ENCODE data around the gene SNORC.

Gene SNORC

DNA sequence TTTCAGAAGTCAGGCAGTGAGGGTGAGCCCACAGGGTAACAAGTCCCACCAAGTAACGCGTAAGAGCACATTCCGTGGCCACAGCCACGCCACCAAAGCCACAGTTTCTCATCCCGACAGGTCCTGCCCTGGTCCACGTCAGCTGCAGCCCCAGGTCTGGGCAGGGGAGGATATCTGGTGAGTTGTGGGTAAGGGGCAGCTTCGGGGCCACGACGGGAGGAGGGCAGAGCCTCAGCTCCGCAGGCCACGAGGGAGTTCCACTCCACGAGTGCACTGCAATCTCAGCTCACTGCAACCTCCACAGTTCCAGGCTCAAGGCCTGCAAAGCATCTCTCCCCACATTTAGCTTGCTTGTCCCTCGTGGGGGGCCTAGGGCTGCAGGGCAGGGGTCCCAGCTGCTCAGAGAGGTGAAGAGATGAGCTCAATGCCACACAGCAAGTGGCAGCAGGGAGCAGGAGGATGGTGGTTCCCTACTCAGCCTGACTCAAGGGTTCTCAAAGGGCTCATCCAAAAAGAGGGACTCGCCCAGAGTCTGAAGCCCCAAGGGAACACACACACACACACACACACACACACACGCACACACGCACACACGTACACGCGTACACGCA is 12.5 kb downstream of the SNORC start:
- DNase-seq (ENCODE audit: low read depth) = no peak

DNA sequence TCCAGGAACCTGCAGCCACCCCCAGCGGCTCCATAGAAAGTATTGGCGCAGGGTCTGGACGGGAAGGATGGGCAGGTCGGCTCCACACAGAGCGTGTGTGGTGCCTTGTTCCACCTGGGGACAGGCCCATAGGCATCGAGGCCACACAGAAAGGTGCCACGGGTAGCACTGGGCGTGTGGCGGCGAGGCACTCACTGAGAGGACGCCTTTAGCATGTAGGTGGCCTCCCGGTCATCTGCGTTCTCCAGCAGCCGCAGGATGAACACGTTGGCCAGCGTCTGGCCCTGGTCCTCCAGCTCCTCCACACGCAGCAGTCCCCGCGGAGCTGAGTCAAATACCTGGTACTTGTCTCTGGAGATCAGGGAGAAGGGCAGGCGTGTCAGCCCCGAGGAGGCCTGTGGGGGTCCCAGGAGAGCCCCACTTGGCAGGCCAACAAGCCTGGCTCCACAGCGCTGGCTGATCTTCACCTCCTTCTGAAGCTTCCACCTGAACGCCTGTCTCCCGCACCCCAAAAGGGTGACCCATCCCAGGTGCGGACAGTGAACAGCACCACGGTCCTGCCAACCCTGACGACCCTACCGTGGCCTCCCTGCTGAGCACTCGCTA is 13.2 kb downstream of the SNORC start:
- no peak for DNase-seq (ENCODE audit: low read depth)

DNA sequence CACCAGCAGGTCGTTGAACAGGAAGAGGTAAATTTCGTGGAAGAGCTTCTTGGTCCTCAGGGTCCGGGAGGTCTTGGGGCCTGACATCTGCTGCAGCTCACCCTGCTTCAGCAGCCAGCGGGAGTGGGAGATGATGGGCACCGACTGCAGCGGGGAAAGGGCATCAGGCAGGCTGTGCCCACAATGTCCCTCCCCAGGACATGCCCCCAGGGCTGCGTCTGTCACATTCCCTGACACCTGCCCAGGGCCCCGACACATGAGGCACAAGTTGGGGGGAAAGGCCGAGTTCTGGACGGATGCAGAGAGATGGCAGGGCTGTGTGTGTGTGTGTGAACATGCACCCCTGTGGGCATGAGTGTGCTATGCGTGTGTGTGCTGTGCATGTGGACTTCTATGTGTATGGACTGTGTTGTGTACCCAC is 13.9 kb downstream of the SNORC start:
- no peak for DNase-seq (ENCODE audit: low read depth)

DNA sequence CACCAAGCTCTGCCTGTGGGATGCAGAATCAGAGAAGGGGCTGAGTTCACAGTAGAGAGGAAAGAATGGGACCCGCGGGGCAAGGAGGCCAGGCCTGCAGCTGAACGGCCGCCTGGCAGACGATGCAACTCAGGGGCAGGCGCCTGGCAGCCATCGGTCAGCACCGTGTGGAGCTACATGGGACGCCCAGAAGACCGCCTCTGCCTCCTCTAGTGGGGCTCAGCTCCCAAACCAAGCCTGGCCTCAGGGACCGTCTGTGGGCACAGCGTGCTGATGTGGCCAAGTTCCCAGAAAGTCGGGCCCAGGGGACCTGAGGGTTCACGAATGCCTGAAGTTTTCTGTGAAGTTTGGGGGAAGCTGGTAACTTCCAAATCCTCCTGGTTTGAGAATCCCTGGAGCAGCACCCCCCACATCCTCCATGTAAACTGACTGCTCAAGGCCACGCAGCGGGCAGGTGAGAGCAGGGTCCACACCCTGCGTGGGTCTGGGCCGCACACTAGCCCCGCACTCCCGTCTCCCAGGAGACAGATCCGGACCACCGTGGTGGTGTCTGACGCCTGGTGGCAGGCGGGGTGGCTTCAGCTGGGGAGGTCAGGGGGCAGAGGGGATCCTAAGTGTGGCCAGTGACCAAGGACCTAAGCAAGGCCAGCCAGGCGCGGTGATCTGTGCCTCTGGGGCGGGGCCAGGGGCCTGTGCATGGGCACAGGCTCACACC is 14.6 kb downstream of the SNORC start:
- no peak for DNase-seq (ENCODE audit: low read depth)

DNA sequence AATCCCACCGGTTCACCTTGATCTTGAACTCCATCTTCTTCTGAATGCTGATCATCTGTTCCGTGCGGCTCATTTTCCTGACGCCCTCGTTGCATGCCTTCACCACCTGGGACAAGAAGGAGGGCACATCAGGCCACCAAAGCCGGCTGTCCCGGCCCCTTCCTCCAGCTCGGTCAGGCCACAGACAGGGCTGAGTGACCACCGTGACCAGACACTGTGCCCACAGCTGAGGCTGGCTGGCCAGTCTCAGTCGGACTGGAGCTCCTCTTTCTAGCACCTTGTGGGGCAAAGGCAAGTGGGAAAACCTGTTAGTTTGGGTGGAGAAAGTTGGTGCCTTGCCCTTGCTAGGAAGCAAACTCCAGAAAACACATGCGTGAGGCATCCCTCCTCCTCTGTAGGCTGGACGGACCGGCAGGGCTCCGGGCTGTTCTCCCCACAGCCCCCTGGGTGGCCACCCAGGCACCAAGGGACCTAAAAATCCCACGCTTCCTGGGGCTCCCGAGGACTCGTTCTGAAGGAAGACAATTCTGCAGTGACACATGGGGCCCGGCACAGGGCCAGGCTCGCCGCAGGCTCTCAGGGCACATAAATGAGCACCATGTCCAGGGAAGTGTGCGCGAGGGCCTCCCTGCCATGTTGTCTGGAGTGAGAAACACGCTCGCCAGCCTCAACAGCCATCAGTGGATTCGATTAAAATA is 15.3 kb downstream of the SNORC start:
- no peak for DNase-seq (ENCODE audit: low read depth)

DNA sequence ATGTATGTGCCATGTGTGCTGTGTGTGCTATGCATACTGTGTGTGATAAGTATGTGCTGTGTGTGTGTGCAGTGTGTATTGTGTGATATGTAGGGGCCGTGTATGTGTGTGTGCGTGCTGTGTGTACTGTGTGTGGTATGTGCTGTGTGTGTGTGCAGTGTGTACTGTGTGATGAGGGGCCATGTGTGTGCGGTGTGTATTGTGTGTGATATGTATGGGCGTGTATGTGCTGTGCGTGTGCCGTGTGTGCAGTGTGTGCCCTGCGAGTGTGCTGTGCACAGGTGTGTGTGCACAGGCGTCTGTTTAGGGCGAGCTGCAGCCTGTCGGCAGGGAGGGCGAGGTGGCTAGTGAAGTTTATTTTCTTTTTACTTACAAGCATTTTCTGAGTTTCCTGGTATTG is 16.1 kb downstream of the SNORC start:
- DNase-seq (ENCODE audit: low read depth) = no peak

DNA sequence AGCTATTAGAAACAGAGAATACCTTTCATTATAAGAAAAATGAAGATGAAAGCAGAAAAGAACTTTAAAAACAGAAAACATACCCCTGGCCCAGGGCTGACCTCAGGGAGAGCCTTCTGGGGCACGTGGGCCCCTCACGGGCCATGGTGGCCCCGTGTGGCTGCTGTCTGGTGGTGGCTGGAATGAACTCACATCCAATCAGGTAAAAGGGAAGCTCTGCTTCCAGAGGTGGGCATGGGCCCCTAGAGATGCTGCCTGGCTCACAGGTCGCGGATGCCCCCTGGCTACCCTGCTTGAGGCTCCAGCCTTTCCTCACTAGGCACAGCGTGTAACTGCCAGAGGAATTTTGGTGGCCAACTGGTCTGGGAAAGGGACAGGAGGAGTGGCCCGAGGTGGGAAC is 16.6 kb downstream of the SNORC start:
- no peak for DNase-seq (ENCODE audit: low read depth)

DNA sequence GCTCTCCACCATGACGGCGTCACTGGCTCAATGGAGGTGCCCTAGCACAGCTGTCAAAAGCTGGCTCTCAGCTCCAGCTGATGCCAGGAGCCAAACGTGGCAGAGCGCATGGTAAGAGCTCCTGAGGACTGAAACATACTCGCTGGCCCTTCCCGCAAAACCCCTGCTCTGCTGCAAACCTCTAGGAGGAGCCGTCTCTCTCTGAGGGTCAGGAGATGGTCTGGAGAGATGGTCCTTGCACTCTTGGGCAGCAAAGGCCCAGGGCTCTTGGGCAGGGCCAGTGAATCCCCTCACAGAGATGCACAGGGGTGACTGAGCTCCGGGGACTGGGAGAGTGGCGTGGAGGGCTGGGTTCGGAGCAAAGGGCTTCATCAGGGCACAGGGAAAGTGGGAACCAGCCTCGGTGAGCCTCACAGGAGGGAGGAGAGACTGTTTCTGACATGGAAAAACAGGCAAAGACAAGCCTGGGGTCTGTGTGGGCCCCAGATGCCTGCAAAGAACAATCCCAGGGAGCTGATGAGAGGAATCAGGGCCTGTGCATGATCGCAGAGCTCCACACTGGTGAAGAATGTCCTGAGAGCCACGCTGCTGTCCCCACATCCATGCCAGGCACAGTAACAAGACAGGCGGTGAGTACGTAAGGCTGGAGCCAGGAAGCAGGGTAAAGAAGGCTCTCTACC is 17.2 kb downstream of the SNORC start:
- DNase-seq (ENCODE audit: low read depth) = no peak

DNA sequence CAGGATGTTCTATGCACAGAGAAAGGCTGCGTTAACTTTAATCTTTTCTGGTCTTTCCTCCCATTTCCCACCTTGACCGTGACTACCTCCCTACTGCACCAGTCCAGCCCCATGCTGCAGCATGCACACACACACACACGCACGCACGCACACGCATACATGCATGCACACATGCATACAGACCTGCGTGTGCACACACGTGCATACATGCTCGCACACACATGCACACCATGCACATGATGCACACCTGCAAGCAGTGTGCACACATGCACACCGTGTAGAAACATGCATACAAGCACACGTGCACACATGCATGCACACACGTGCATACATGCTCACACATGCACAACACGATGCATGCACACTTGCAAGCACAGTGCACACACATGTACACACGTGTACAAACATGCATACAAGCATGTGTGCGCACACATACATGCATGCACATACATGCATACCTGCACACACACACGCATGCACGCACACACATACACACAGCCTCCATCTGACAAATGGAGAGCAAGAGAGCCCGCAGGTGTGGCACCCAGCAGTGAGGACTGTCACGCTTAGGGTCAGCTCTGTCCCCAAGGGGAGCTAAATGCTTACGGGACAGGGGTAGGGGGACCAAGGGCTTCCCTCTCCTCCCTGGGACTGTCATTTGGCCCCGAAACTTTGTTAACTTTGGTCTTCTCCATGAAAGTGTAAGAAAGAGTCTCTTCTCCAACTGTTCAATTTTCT is 18.2 kb downstream of the SNORC start:
- DNase-seq (ENCODE audit: low read depth) = no peak

DNA sequence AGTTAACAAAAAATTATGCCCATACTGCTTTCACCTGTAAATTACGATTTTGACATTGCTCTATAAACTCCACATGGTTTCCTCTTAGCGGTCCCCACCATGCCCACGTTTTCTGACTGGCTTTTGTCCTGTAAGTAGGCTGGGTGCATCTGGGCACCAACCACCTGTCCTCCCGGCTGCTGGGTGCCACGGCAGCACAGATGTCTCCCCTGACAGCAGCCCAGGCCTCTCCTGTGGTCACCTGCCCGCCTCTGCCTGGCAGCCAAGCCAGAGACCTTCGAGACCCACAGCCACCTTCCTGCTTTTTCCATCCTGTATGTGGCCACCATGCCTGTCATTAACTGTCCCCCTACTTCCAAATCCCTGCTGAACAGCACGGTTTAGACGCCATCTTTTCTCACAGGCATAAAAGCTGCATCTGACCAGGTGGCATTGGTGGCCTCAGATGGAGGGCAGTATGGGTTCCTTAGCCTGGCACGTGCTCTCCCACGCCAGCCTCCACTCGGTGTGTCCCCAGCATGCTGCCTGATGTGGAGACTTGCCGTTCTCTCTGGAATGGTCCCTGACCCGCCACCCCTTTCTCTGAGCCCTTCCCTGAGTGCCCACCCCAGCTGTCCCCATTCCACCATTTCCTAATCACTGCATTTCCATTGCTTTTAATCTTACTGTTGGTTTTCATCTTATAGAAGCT is 18.9 kb downstream of the SNORC start:
- no peak for DNase-seq (ENCODE audit: low read depth)

DNA sequence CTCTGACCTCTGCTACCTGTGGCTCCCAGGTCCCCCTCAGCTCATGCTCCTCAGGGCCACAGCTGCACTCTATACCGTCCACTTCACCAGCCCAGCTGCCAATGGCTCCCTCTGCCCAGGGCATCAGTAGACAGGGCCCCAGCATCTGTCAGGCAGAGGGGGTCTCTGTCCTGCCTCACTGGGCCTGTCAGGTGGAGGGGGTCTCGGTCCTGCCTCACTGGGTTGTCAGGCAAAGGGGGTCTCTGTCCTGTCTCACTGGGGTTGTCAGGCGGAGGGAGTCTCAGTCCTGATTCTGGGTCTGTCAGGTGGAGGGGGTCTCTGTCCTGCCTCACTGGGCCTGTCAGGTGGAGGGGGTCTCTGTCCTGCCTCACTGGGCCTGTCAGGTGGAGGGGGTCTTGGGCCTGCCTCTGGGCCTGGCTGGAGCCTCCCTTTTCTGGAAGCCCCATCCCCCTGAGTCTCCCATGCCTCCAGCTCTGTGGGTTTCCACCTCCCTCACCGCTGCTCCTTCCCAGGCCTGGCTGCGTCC is 19.9 kb downstream of the SNORC start:
- DNase-seq (ENCODE audit: low read depth) = no peak

DNA sequence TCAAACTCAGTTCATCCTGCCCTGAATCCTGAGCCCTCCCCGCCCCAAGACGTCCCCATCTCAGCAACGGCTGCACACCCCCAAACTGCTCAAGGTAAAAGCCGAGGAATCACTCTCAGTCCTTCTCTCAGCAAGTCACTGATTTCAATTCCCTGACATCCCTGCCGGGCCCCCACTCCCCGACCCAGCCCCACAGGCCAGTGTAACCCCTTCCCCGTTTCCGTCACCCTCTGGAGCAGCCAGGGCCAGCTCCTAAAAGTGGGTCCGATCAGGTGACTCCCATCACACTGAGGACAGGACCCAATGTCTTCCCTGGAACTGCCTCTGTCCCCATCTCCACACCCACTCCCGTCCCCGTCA is 20.5 kb downstream of the SNORC start:
- no peak for DNase-seq (ENCODE audit: low read depth)

DNA sequence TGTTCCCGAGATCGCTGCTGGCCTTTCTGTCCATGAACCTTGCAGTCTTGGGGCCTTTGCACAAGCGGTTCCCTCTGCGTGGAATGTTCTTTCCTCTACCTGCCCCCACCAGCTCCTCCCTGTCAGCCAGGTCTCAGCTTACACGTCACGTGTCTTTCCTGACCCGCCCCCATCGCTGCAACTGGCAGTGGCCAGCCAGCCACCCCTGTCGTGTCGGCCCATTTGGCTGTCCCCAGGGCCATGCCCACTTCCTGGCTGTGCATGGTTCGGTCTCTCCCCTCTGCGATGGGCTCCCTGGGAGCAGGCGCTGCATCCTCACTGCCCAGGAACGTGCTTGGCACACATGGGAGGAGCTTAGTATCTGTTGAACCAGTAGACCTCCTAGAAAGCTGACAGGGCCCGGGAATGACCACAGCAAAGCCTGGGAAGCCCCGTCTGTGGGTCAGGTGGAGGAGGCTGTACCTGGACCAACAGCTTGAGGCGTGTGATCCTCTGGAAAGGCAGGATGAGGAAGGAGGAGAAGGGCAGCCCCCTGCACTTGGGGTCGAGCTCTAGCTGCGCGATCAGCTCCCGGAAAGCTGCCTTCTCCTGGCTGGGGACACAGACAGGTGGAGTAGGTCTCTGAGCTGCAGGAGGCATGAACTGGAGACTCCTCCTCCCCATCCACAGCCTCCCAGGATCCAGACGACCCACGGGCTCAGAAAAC is 21.0 kb downstream of the SNORC start:
- no peak for DNase-seq (ENCODE audit: low read depth)

DNA sequence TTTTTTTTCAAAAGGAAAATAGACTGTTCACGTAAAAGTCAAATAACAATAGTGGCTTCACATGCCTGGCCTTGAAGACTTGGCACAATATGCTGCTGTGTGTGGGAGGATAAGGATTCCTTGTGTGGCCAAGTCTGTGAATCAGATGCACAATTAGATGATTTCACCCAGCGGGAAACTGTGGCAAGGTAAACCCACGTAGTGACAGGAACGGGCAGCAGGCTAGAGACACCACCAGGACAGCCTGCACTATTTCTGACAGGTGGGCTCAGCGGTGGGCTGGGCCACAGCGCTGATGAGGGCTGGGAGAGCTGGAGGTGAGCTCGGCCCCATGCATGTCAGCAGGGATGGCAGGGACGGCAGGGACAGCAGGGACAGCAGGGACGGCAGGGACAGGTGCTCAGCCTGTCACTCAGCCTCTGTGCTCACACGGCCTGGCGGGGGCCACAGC is 21.6 kb downstream of the SNORC start:
- no peak for DNase-seq (ENCODE audit: low read depth)

DNA sequence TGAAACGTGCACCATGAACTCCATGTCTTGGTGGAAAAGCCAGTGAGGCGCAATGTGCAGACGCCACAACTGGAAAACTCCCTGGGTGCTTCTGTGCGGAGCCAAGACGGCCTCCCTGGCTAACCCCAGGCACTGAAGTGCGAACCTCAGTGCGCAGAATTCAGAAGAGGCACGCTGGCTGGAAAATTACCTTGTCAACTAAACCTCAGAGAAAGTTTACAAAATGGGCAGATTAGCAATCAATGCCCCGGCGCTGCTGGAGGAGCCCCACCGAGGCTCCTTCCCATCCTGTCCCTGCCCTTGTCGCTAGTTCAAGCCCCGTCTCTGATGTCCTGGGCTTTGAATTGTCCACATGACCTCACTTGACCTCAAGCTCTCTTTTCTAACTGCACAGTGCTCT is 22.2 kb downstream of the SNORC start:
- DNase-seq (ENCODE audit: low read depth) = no peak

DNA sequence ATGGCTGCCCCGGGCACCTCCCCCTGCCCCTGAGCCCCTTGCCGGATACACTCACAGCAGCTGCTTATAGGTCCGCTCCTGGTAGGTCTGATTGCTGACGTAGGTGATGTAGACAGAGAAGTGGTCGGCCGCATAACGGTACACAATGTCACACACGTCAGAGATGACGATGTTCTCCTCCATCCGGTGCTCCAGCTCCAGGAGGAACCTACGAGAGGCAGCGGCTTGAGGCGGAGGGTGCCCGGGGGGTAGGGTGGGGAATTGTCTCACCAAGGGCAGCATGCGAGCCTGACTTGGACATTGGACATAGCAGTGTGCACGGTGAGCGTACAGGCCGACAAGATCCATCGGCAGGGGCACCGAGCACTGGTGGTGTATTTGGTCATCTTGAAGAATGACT is 22.8 kb downstream of the SNORC start:
- DNase-seq (ENCODE audit: low read depth) = no peak

DNA sequence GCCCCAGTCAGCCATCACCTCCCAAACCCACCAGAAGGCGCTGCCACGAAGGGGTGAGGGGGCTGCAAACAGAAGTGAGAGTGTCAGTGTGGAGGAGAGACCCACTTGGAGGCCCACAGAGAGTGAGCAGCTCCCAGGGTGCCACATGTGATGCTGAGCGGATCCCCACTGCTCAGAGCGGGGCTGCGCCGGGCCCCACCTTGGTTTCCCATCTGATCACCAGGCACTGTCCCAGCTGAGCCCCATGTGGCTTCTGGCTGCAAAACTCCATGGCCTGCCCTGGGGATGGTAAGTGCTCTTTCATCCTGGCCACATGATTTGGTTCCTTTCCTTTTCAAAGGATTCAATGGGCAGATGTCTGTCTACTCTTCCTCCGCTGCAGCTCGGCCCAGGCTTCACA is 23.8 kb downstream of the SNORC start:
- DNase-seq (ENCODE audit: low read depth) = no peak

DNA sequence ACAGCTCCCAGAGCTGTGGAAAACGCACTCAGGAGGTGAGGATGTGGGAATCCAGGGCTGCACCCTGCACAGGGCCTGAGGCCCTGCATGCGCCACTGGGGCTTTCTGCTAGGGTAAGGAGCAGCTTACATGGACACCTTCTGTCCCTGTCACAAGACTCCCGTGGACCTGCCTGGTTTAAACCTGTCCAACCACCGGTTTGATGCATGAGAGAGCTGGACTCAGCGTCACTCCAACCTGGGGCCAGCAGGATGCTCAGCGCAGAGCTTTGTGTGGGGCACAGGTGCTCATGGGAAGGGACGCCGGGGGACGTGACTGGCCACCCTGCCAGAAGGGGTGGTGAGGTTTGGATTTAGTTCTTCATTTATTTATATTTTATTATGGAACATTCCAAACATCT is 24.2 kb downstream of the SNORC start:
- DNase-seq (ENCODE audit: low read depth) = no peak

DNA sequence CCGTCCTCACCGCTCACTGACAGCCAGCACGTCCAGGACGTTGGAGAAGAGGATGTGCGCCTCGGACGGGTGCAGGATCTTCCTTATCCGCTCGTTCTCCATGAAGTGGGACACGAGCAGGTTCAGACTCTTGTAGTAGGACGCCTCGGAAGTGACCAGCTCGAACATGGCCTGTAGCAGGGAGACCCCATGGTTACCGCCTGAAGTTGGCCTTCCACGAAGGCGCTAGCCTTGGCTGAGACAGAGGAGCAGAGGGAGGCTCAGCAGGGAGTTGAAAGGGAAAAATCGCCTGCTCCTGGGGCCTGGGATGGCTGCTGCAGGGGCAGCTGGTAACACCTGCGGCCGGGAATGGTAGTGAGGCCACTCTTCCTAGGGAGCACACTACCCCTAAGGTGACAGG is 24.7 kb downstream of the SNORC start:
- no peak for DNase-seq (ENCODE audit: low read depth)

DNA sequence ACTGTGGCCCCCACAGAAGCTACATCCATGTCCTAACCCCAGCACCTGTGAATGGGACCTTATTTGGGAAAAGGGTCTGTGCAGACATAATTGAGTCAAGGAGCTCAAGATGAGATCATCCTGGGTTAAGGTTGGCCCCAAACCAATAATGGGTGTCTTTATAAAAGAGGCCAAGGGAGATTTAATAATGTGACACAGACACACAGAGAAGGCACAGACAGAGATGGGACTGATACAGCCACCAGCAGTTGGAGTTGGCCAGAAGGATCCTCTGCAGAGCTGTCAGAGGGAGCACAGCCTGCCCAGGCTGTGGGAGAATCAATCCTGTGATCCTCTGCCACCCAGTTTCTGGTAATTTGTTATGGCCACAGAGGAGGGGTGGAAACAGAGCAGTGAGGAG is 26.0 kb downstream of the SNORC start:
- DNase-seq (ENCODE audit: low read depth) = no peak
